Measurements from ENCODE around the gene PPP4C.

GRCh38 chr16:30122604-30123160 lies 46.9 kb downstream of the PPP4C start:
- TF ChIP-seq, protein P1, sequence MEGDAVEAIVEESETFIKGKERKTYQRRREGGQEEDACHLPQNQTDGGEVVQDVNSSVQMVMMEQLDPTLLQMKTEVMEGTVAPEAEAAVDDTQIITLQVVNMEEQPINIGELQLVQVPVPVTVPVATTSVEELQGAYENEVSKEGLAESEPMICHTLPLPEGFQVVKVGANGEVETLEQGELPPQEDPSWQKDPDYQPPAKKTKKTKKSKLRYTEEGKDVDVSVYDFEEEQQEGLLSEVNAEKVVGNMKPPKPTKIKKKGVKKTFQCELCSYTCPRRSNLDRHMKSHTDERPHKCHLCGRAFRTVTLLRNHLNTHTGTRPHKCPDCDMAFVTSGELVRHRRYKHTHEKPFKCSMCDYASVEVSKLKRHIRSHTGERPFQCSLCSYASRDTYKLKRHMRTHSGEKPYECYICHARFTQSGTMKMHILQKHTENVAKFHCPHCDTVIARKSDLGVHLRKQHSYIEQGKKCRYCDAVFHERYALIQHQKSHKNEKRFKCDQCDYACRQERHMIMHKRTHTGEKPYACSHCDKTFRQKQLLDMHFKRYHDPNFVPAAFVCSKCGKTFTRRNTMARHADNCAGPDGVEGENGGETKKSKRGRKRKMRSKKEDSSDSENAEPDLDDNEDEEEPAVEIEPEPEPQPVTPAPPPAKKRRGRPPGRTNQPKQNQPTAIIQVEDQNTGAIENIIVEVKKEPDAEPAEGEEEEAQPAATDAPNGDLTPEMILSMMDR (IDR thresholded peaks at IDR 0.05; ENCODE audit: low read depth, low read length, poor library complexity, severe bottlenecking): no peak
- TF ChIP-seq EZH2phosphoT487 (IDR thresholded peaks at IDR 0.05; ENCODE audit: borderline replicate concordance, low read length): no peak

Measured in DOHH2 (cell line).